Fibroblast of the conjunctiva (primary cell): ENCODE results near the gene DNAJC12.
"Not testable (repeated sequence)": the region's sequence is repeated elsewhere in the genome, so short reads cannot be mapped to it uniquely, and the experiment has no call there.

ENCODE experiments used
- DNase-seq: peaks from one replicate; pipeline ENCODE4 v3.0.0-alpha.2; 2010; ENCODE audit warnings: low read depth

DNAJC12 gene

GRCh38 chr10:67762567-67762966 lies 75.4 kb downstream of the DNAJC12 start:
- not testable (repeated sequence) for DNase-seq

GRCh38 chr10:67760272-67760671 lies 77.7 kb downstream of the DNAJC12 start:
- no peak for DNase-seq
